ENCODE data around the gene SOD3. TPM values are rescaled to one million over a fixed set of nuclear protein-coding genes. Genes with fewer than 3 reads are reported as not detected.

The SOD3 gene
- total RNA-seq, 4 donors from 2014 or later = 18.4 to 55.8 (median 23.3) TPM

GRCh38 chr4:24765376-24765988 lies 29.9 kb upstream of the SOD3 start:
- DNase-seq (ENCODE audit: low spot score in 2 of 2) = no peak
- TF ChIP-seq EP300 (IDR thresholded peaks at IDR 0.05) (no peak), POLR2AphosphoS5 (IDR thresholded peaks at IDR 0.05) (no peak), POLR2A (IDR thresholded peaks at IDR 0.05) (no peak)
- TF ChIP-seq, protein P1, sequence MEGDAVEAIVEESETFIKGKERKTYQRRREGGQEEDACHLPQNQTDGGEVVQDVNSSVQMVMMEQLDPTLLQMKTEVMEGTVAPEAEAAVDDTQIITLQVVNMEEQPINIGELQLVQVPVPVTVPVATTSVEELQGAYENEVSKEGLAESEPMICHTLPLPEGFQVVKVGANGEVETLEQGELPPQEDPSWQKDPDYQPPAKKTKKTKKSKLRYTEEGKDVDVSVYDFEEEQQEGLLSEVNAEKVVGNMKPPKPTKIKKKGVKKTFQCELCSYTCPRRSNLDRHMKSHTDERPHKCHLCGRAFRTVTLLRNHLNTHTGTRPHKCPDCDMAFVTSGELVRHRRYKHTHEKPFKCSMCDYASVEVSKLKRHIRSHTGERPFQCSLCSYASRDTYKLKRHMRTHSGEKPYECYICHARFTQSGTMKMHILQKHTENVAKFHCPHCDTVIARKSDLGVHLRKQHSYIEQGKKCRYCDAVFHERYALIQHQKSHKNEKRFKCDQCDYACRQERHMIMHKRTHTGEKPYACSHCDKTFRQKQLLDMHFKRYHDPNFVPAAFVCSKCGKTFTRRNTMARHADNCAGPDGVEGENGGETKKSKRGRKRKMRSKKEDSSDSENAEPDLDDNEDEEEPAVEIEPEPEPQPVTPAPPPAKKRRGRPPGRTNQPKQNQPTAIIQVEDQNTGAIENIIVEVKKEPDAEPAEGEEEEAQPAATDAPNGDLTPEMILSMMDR (IDR thresholded peaks at IDR 0.05) = no peak
- no peaks in the 10 kb centered on the region for H3K27me3 ChIP-seq
- H3K4me3 ChIP-seq = no peak overlapping the region
- H3K36me3 ChIP-seq = no peaks in the 10 kb centered on the region
- H3K27ac ChIP-seq = no peak overlapping the region
- H3K9me3 ChIP-seq = no peaks in the 10 kb centered on the region
- H3K4me1 ChIP-seq = peaks cover 19% of the 10 kb centered on the region
- WGBS = 84% methylated on average over 4 of the region's 4 CpGs

DNA sequence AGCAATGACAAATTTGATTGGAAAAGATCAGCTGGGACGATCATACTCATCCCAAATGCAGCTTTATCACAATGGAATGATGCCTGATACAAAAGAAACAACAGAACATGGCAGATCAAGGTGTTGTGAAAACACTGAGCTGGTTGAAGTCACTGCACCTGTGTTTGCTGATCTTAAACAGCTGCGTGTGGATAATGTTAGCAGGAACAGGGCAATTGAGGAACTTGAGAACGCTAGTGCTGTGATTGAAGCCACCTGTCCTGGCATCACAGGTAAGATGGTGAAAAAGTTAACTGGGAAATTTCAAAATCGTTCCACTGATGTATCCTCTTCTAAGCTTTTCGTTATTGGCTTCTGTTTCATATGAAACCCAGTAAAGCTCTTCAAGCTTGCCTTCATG lies 27.4 kb upstream of the SOD3 start:
- DNase-seq (ENCODE audit: low spot score in 2 of 2) = no peak

DNA sequence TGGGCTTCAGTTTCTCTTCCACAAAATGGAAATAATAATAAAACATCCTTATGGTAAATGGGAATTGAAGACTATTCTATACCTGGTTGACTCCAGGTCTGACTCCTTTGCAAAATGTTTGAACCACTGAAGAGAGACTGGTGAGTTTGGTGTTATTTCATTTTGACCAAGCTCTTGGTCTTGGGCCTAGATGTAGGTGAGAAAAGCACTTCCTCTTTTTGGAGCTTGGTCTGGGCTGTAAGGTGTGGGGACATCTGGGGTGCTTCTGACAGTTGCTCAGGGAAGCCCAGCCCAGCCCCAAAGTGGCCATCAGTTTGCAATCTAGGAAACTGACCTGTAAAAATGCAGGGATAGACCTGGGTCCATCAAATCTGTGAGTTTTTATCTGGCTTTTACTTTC lies 26.8 kb upstream of the SOD3 start:
- no peak for DNase-seq (ENCODE audit: low spot score in 2 of 2)
- no peak overlapping the region for H3K4me3 ChIP-seq
- H3K27ac ChIP-seq = no peak overlapping the region
- no peaks in the 10 kb centered on the region for H3K36me3 ChIP-seq
- peaks cover 13% of the 10 kb centered on the region for H3K4me1 ChIP-seq
- H3K27me3 ChIP-seq = no peaks in the 10 kb centered on the region
- no peaks in the 10 kb centered on the region for H3K9me3 ChIP-seq
- TF ChIP-seq EP300 (IDR thresholded peaks at IDR 0.05) (no peak), POLR2AphosphoS5 (IDR thresholded peaks at IDR 0.05) (no peak), POLR2A (IDR thresholded peaks at IDR 0.05) (no peak)
- TF ChIP-seq, protein P1 (IDR thresholded peaks at IDR 0.05) = no peak

More for the DNA sequence above, 27.4 kb upstream of the SOD3 start:
- Histone ChIP-seq H3K27me3 (no peaks in the 10 kb centered on the region), H3K4me1 (peaks cover 19% of the 10 kb centered on the region), H3K36me3 (no peaks in the 10 kb centered on the region), H3K9me3 (no peaks in the 10 kb centered on the region), H3K4me3 (no peak overlapping the region), H3K27ac (no peak overlapping the region)
- WGBS = 90% methylated on average over 5 of the region's 5 CpGs
- TF ChIP-seq EP300 (IDR thresholded peaks at IDR 0.05) (no peak), POLR2AphosphoS5 (IDR thresholded peaks at IDR 0.05) (no peak), POLR2A (IDR thresholded peaks at IDR 0.05) (no peak)
- TF ChIP-seq, protein P1 (IDR thresholded peaks at IDR 0.05) = no peak

GRCh38 chr4:24769571-24769970 lies 25.8 kb upstream of the SOD3 start:
- H3K4me3 ChIP-seq = no peak overlapping the region
- no peak overlapping the region for H3K27ac ChIP-seq
- H3K9me3 ChIP-seq = no peaks in the 10 kb centered on the region
- peaks cover 4% of the 10 kb centered on the region for H3K4me1 ChIP-seq
- no peaks in the 10 kb centered on the region for H3K27me3 ChIP-seq
- WGBS = 80% methylated on average over 2 of the region's 2 CpGs
- no peak for TF ChIP-seq POLR2AphosphoS5 (IDR thresholded peaks at IDR 0.05)
- TF ChIP-seq EP300 (IDR thresholded peaks at IDR 0.05) = no peak
- TF ChIP-seq, protein P1 (IDR thresholded peaks at IDR 0.05) = no peak
- no peak for TF ChIP-seq POLR2A (IDR thresholded peaks at IDR 0.05)
- H3K36me3 ChIP-seq = no peaks in the 10 kb centered on the region
- DNase-seq (ENCODE audit: low spot score in 2 of 2) = no peak

GRCh38 chr4:24770032-24770584 lies 25.3 kb upstream of the SOD3 start:
- Histone ChIP-seq H3K4me1 (peaks cover 4% of the 10 kb centered on the region), H3K4me3 (no peak overlapping the region), H3K36me3 (no peaks in the 10 kb centered on the region), H3K9me3 (no peaks in the 10 kb centered on the region), H3K27ac (no peak overlapping the region), H3K27me3 (no peaks in the 10 kb centered on the region)
- no peak for DNase-seq (ENCODE audit: low spot score in 2 of 2)
- TF ChIP-seq EP300 (IDR thresholded peaks at IDR 0.05) (no peak), POLR2AphosphoS5 (IDR thresholded peaks at IDR 0.05) (no peak), POLR2A (IDR thresholded peaks at IDR 0.05) (no peak)
- TF ChIP-seq, protein P1 (IDR thresholded peaks at IDR 0.05) = no peak
- WGBS = 79% methylated on average over 3 of the region's 3 CpGs

All from suprapubic skin (tissue), 4 donors.